ENCODE measurements around the gene TRIM31.

GRCh38 chr6:30149858-30150550 lies 37.1 kb upstream of the TRIM31 start:
- TF ChIP-seq, protein P1, sequence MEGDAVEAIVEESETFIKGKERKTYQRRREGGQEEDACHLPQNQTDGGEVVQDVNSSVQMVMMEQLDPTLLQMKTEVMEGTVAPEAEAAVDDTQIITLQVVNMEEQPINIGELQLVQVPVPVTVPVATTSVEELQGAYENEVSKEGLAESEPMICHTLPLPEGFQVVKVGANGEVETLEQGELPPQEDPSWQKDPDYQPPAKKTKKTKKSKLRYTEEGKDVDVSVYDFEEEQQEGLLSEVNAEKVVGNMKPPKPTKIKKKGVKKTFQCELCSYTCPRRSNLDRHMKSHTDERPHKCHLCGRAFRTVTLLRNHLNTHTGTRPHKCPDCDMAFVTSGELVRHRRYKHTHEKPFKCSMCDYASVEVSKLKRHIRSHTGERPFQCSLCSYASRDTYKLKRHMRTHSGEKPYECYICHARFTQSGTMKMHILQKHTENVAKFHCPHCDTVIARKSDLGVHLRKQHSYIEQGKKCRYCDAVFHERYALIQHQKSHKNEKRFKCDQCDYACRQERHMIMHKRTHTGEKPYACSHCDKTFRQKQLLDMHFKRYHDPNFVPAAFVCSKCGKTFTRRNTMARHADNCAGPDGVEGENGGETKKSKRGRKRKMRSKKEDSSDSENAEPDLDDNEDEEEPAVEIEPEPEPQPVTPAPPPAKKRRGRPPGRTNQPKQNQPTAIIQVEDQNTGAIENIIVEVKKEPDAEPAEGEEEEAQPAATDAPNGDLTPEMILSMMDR (IDR thresholded peaks at IDR 0.05), result no peak
- TF ChIP-seq POLR2A (IDR thresholded peaks at IDR 0.05) (no peak), EP300 (IDR thresholded peaks at IDR 0.05) (no peak)
